Testis (tissue), 3 donors: ENCODE results near the gene GFI1B. TPM values are rescaled to one million over a fixed set of nuclear protein-coding genes. Genes with fewer than 3 reads are reported as not detected.

ENCODE experiments used
- DNase-seq: peaks from one replicate; pipeline ENCODE4 v3.0.0-alpha.2; 2019
- H3K27ac ChIP-seq, 2 donors: fragments of 200-600 bp; sonication (generic); one replicate each; pipeline ENCODE4 v1.5.1; 2019
- H3K27me3 ChIP-seq: fragments of 200-600 bp; sonication (generic); one replicate; pipeline ENCODE4 v1.5.1; 2019
- H3K36me3 ChIP-seq: fragments of 200-600 bp; sonication (generic); one replicate; pipeline ENCODE4 v1.5.1; 2017; ENCODE audit warnings: low read depth; ENCODE audit errors: missing control alignments
- H3K4me1 ChIP-seq: fragments of 200-600 bp; sonication (generic); one replicate; pipeline ENCODE4 v1.5.1; 2019
- H3K4me3 ChIP-seq, 2 donors: fragments of 200-600 bp; sonication (generic); one replicate each; pipeline ENCODE4 v1.5.1; 2017 to 2019
- H3K9me3 ChIP-seq: fragments of 200-600 bp; sonication (generic); one replicate; pipeline ENCODE4 v1.5.1; 2017
- CTCF ChIP-seq, 3 experiments: fragments of 450-650 bp in 2 of 3; fragments of 200-600 bp in 1 of 3; sonication (generic) in 1 of 3; IDR thresholded peaks; one replicate each; pipeline ENCODE4 v1.5.1; 2016 to 2019; ENCODE audit warnings: antibody characterized with exemption in 3 of 3, mild to moderate bottlenecking in 2 of 3, moderate library complexity in 1 of 3
- POLR2A ChIP-seq: fragments of 450-650 bp; IDR thresholded peaks from one replicate; pipeline ENCODE4 v1.6.1; 2017; ENCODE audit warnings: antibody characterized with exemption, mild to moderate bottlenecking, moderate library complexity
- WGBS, 2 donors: methylation state at CpG; one replicate each; pipeline ENCODE4 v1.1.5; 2018; 5-methylcytosine and 5-hydroxymethylcytosine counted together
- intact Hi-C: fragments of 100-400 bp; cut with DNase I; formaldehyde crosslinking; loops from one replicate; pipeline ENCODE4 v1.15.1; 2023; ENCODE audit warnings: low total_unique reads
- polyA plus RNA-seq: library from polyadenylated mRNA; stranded (reverse); fragments of 350-450 nt; fragmentation: Illumina TruSeq; extraction: RNeasy Lipid Tissue Mini Kit (QIAGEN cat#74804); gene quantifications from one replicate; pipeline ENCODE4 v1.2.3, GENCODE V29; 2014; ENCODE audit warnings: low read depth, low replicate concordance; ENCODE audit not compliant: insufficient read depth
- total RNA-seq, 2 donors: library from RNA; depleted of rRNA; stranded (reverse); fragments of >200 nt; gene quantifications; one replicate each; pipeline ENCODE4 v1.2.3, GENCODE V29; 2016

GFI1B gene
- total and polyA plus RNA-seq, 3 donors from 2014 or later: 4.3 to 12.6 (median 9.7) TPM

DNA sequence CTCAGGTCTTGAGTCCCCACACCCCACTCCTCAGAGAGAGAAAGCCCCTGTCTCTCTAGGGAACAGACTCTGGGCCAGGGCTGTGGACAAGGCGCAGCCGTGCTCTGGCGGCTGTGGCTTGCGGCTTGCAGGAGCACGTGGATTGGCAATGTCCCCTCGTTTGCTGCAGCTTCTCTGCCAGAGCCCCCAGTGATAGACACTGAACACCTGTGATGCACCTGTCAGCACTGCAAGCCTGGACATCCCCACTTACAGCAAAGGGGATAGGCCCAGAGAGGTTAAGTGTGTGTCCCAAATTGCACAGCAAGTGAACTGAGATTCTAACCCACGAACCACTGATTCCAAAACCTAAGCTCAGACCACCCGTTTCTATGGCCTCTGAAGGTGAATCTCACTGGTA is 7.0 kb downstream of the GFI1B start:
- intact Hi-C loops: no loop called here
- Histone ChIP-seq H3K9me3 (no peaks in the 10 kb centered on the region), H3K36me3 (no peaks in the 10 kb centered on the region), H3K27me3 (no peaks in the 10 kb centered on the region), H3K4me3 (no peak overlapping the region), H3K27ac (no peak overlapping the region), H3K4me1 (no peaks in the 10 kb centered on the region)
- WGBS, 2 donors: 73 to 86% methylated on average over 2 to 8 of the region's 8 CpGs
- DNase-seq: no peak
- TF ChIP-seq POLR2A (no peak), CTCF (IDR thresholded peaks at IDR 0.05) (no peak)

DNA sequence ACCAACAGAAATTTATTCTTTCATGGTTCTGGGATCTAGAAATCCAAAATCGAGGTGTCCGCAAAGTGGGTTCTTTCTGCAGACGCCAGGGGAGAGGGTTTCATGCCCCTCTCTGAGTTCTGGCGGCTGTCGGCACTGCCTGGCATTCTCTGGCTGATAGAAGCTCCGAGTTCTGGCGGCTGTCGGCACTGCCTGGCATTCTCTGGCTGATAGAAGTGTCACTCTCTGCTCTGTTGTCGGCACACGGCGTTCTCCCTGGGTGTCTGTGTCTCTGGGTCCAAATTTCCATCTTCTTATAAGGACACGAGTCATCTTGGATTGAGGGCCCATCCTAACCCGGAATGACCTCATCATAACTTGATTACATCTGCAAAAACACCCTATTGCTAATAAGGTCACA is 7.6 kb downstream of the GFI1B start:
- Histone ChIP-seq H3K4me3 (no peak overlapping the region), H3K27me3 (no peaks in the 10 kb centered on the region), H3K4me1 (no peaks in the 10 kb centered on the region), H3K36me3 (no peaks in the 10 kb centered on the region), H3K27ac (no peak overlapping the region), H3K9me3 (no peaks in the 10 kb centered on the region)
- intact Hi-C loops: no loop called here
- no peak for DNase-seq
- 67 to 70% methylated on average over 13 of the region's 13 CpGs for whole genome bisulfite sequencing, 2 donors
- TF ChIP-seq CTCF (IDR thresholded peaks at IDR 0.05) (no peak), POLR2A (no peak)

DNA sequence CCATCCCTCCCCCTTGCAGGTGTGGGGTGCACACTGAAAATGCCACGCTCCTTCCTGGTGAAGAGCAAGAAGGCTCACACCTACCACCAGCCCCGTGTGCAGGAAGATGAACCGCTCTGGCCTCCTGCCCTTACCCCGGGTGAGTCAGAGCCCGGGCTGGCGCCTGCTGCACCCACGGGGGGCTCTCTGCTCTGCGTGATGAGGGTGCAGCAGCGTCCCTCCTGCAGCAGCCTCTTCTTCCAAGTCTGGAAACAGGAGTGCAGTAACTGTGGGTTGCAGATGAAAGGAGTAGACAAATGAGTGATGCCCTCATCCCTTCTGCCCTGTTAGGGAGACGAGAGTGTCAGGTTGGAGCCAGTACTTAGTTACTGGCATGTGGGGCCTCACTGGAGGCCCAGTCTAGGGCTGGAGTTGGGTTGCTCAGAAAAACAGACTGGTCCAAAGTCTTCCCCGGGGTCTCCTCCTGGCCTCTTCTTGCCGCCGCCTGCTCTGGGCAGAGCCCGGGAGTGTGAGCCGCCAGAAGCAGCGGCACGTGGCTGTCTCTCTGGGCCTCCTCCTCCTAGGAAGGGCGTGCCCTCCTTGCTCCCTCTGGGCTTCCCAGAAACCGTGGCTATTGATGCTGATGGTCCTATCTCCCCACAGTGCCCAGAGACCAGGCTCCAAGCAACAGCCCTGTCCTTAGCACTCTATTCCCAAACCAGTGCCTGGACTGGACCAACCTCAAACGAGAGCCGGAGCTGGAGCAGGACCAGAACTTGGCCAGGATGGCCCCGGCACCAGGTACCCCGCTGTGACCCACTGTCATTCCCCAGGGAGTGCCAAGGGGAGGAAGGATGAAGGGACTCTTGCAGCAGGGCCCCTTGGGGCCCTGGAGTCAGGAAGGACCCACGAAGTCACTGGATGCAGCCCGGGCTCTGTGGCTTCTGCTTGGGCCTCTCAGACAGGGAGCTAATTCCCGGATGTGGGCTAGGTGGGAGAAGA is 8.4 kb downstream of the GFI1B start:
- no peaks in the 10 kb centered on the region for H3K4me1 ChIP-seq
- H3K9me3 ChIP-seq: no peaks in the 10 kb centered on the region
- no peaks in the 10 kb centered on the region for H3K27me3 ChIP-seq
- no peak overlapping the region for H3K4me3 ChIP-seq
- no peak for DNase-seq
- H3K36me3 ChIP-seq: no peaks in the 10 kb centered on the region
- intact Hi-C loops: no loop called here
- TF ChIP-seq CTCF (IDR thresholded peaks at IDR 0.05) (no peak), POLR2A (no peak)
- H3K27ac ChIP-seq: no peak overlapping the region
- WGBS, 2 donors: 62 to 64% methylated on average over 19 to 26 of the region's 26 CpGs

GRCh38 chr9:132988244-132989013 is 9.9 kb downstream of the GFI1B start:
- TF ChIP-seq CTCF (IDR thresholded peaks at IDR 0.05) (no peak), POLR2A (no peak)
- no peaks in the 10 kb centered on the region for H3K27me3 ChIP-seq
- no peaks in the 10 kb centered on the region for H3K9me3 ChIP-seq
- no peaks in the 10 kb centered on the region for H3K4me1 ChIP-seq
- H3K27ac ChIP-seq: no peak overlapping the region
- no peak overlapping the region for H3K4me3 ChIP-seq
- no peak for DNase-seq
- intact Hi-C loops: no loop called here
- 95% methylated on average over 14 of the region's 14 CpGs for WGBS, 2 donors
- H3K36me3 ChIP-seq: no peaks in the 10 kb centered on the region
